GM19397 (cell line): ENCODE data around the gene AIMP1.
"Not testable (repeated sequence)": the region's sequence is repeated elsewhere in the genome, so short reads cannot be mapped to it uniquely, and the experiment has no call there.

Experiments
- ATAC-seq: cut with Tn5 transposase; IDR thresholded peaks from one replicate; pipeline ENCODE4 v1.9.1; 2021; ENCODE audit warnings: mild to moderate bottlenecking, moderate library complexity; ENCODE audit not compliant: unreplicated experiment

Gene AIMP1

GRCh38 chr4:106347167-106347566 is 30.8 kb downstream of the AIMP1 start:
- ATAC-seq: no peak

GRCh38 chr4:106351016-106351415 is 34.7 kb downstream of the AIMP1 start:
- no peak for ATAC-seq

GRCh38 chr4:106353786-106354185 is 37.4 kb downstream of the AIMP1 start:
- ATAC-seq: no peak

- ATAC-seq: no peak
These were observed 38.8 kb downstream of the AIMP1 start for GRCh38 chr4:106355193-106355592.

- no peak for ATAC-seq
These were observed 42.5 kb downstream of the AIMP1 start for GRCh38 chr4:106358899-106359298.

- ATAC-seq: no peak
These were observed 45.9 kb downstream of the AIMP1 start for GRCh38 chr4:106362086-106362825.

- no peak for ATAC-seq
These were observed 47.9 kb downstream of the AIMP1 start for GRCh38 chr4:106364282-106364681.

GRCh38 chr4:106365613-106366012 is 49.3 kb downstream of the AIMP1 start:
- no peak for ATAC-seq

GRCh38 chr4:106366026-106366425 is 49.7 kb downstream of the AIMP1 start:
- ATAC-seq: no peak

- ATAC-seq: no peak
These were observed 50.7 kb downstream of the AIMP1 start for GRCh38 chr4:106367072-106367471.

GRCh38 chr4:106368678-106369077 is 52.3 kb downstream of the AIMP1 start, which contains the start of gene GIMD1:
Gene GIMD1 (minus strand): TSS chr4:106368778. CDS start chr4:106367435, 1,343 bp downstream.
- no peak for ATAC-seq

GRCh38 chr4:106369456-106370060 is 53.2 kb downstream of the AIMP1 start:
- peak; percentile 70 for ATAC-seq

- no peak for ATAC-seq
These were observed 53.9 kb downstream of the AIMP1 start for GRCh38 chr4:106370214-106370613.

- no peak for ATAC-seq
These were observed 54.8 kb downstream of the AIMP1 start for GRCh38 chr4:106371161-106371560.

- ATAC-seq: no peak
These were observed 56.7 kb downstream of the AIMP1 start for GRCh38 chr4:106373026-106373425.

- no peak for ATAC-seq
These were observed 63.8 kb downstream of the AIMP1 start for GRCh38 chr4:106380179-106380578.

- no peak for ATAC-seq
These were observed 68.5 kb downstream of the AIMP1 start for GRCh38 chr4:106384878-106385277.

GRCh38 chr4:106385853-106386393 is 69.6 kb downstream of the AIMP1 start:
- no peak for ATAC-seq

- no peak for ATAC-seq
These were observed 79.2 kb downstream of the AIMP1 start for GRCh38 chr4:106395582-106395981.

- not testable (repeated sequence) for ATAC-seq
These were observed 82.5 kb downstream of the AIMP1 start for GRCh38 chr4:106398898-106399297.
